PC-3 (cell line): ENCODE results near the gene CLSTN1. TPM values are rescaled to one million over a fixed set of nuclear protein-coding genes. Genes with fewer than 3 reads are reported as not detected.

Experiments
- ATAC-seq: fragments of 200-7000 bp; cut with Tn5 transposase; 2 replicates; pipeline ENCODE4 v1.9.1; 2020; ENCODE audit warnings: mild to moderate bottlenecking, moderate library complexity
- BruUV-seq: library from RNA; stranded (reverse); fragments of 400-500 nt; replicated peaks from 2 replicates; lab custom pipeline; 2021; lab: Mats Ljungman, UMichigan
- CTCF ChIA-PET: fragments of 300-600 bp; sonication (Branson Sonifier 250); formaldehyde crosslinking; loops from one replicate; lab custom pipeline; 2022; ENCODE audit warnings: antibody characterized with exemption; lab: Charles Lee
- POLR2A ChIA-PET: fragments of 300-600 bp; sonication (Branson Sonifier 250); formaldehyde crosslinking; loops from one replicate; lab custom pipeline; 2022; ENCODE audit warnings: antibody characterized with exemption; ENCODE audit not compliant: unreplicated experiment; lab: Charles Lee
- DNase-seq: peaks from one replicate; pipeline ENCODE4 v3.0.0-alpha.2; 2015
- H2AFZ ChIP-seq: fragments of 300-600 bp; sonication (generic); 2 replicates; pipeline ENCODE4 v1.6.0; 2016; ENCODE audit warnings: antibody characterized with exemption, low read length
- H3F3A ChIP-seq: fragments of 300-600 bp; sonication (generic); one replicate; pipeline ENCODE4 v1.6.0; 2017; ENCODE audit warnings: antibody characterized with exemption, low read length, control low read depth, mild to moderate bottlenecking; ENCODE audit not compliant: unreplicated experiment
- H3K27ac ChIP-seq: fragments of 300-600 bp; sonication (generic); 2 replicates; pipeline ENCODE4 v1.5.1; 2016; ENCODE audit warnings: mild to moderate bottlenecking, low read length
- H3K27me3 ChIP-seq: fragments of 300-600 bp; sonication (generic); 2 replicates; pipeline ENCODE4 v1.6.1; 2016; ENCODE audit warnings: low read length, mixed read lengths
- H3K36me3 ChIP-seq: fragments of 300-600 bp; sonication (generic); 2 replicates; pipeline ENCODE4 v1.6.1; 2016; ENCODE audit warnings: low read depth, mixed run types, low read length, mixed read lengths
- H3K4me1 ChIP-seq: fragments of 300-600 bp; sonication (generic); 2 replicates; pipeline ENCODE4 v1.5.1; 2016; ENCODE audit warnings: low read length; ENCODE audit not compliant: insufficient read depth
- H3K4me2 ChIP-seq: fragments of 300-600 bp; sonication (generic); 2 replicates; pipeline ENCODE4 v1.6.0; 2016; ENCODE audit warnings: low read length
- H3K4me3 ChIP-seq: fragments of 300-600 bp; sonication (generic); 2 replicates; pipeline ENCODE4 v1.5.1; 2016; ENCODE audit warnings: mild to moderate bottlenecking, low read length, mixed read lengths
- H3K79me2 ChIP-seq: fragments of 300-600 bp; sonication (generic); 2 replicates; pipeline ENCODE4 v1.6.1; 2017; ENCODE audit warnings: low read length, mixed read lengths
- H3K9ac ChIP-seq: fragments of 300-600 bp; sonication (generic); 2 replicates; pipeline ENCODE4 v1.6.0; 2016; ENCODE audit warnings: mild to moderate bottlenecking, low read length
- H3K9me2 ChIP-seq: fragments of 300-600 bp; sonication (generic); replicated peaks from 2 replicates; pipeline ENCODE4 v1.6.1; 2016; ENCODE audit warnings: mixed run types, low read length, mixed read lengths
- H3K9me3 ChIP-seq: fragments of 300-600 bp; sonication (generic); 2 replicates; pipeline ENCODE4 v1.6.1; 2016; ENCODE audit warnings: low read length, mixed read lengths
- H4K20me1 ChIP-seq: fragments of 300-600 bp; sonication (generic); 2 replicates; pipeline ENCODE4 v1.6.1; 2016; ENCODE audit warnings: low read length, mixed read lengths
- EZH2 ChIP-seq: fragments of 300-600 bp; sonication (generic); IDR thresholded peaks from one replicate; pipeline ENCODE4 v1.6.1; 2017; ENCODE audit warnings: antibody characterized with exemption, mild to moderate bottlenecking, low read length; ENCODE audit not compliant: unreplicated experiment
- EZH2phosphoT487 ChIP-seq: fragments of 300-600 bp; sonication (generic); IDR thresholded peaks from 2 replicates; pipeline ENCODE4 v1.6.1; 2018; ENCODE audit warnings: mild to moderate bottlenecking, antibody characterized with exemption, low read length, borderline replicate concordance
- intact Hi-C: fragments of 100-400 bp; cut with micrococcal nuclease; formaldehyde crosslinking; loops from 2 replicates; pipeline ENCODE4 v1.9.0; 2023
- total RNA-seq: library from RNA; depleted of rRNA; stranded (reverse); fragments of >200 nt; gene quantifications from 2 replicates; pipeline ENCODE4 v1.2.3, GENCODE V29; 2014
- TF ChIP-seq, protein P1 (sequence below): fragments of 300-600 bp; sonication (generic); conservative IDR thresholded peaks from 2 replicates; pipeline ENCODE4 v1.5.1; 2017; ENCODE audit warnings: antibody characterized with exemption, low read depth, mild to moderate bottlenecking, low read length

CLSTN1 gene
- total RNA-seq, 1 experiment from 2014 or later: 98.3 TPM

DNA sequence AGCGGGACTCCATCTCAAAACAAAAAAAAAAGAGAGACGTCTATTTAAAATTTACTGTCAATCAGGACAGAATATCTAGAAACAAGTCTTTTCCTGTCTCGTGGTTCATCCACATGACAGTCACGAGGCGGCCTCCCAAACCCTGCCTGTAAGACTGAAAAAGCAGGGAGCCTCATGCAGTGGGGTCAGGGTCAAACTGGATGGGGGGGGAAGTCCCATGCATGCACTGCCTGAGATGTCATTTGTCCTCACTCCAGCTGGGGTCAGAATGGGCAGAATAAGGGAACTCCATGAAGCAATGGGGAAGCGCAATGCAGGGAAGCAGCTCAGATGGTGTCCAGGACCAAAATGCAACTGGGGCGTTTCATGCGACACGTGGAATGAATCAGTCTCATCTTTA is 86.7 kb downstream of the CLSTN1 start:
- intact Hi-C loops: no loop called here
- BruUV-seq: no TSS peak
- no peak overlapping the region for H3K4me3 ChIP-seq
- H2AFZ ChIP-seq: no peak overlapping the region
- no peaks in the 10 kb centered on the region for H3K79me2 ChIP-seq
- ATAC-seq (no peak), DNase-seq (no peak)
- no peaks in the 10 kb centered on the region for H3K27me3 ChIP-seq
- no peak overlapping the region for H3K4me2 ChIP-seq
- no peaks in the 10 kb centered on the region for H3K4me1 ChIP-seq
- no peaks in the 10 kb centered on the region for H3K9me3 ChIP-seq
- TF ChIP-seq, protein P1, sequence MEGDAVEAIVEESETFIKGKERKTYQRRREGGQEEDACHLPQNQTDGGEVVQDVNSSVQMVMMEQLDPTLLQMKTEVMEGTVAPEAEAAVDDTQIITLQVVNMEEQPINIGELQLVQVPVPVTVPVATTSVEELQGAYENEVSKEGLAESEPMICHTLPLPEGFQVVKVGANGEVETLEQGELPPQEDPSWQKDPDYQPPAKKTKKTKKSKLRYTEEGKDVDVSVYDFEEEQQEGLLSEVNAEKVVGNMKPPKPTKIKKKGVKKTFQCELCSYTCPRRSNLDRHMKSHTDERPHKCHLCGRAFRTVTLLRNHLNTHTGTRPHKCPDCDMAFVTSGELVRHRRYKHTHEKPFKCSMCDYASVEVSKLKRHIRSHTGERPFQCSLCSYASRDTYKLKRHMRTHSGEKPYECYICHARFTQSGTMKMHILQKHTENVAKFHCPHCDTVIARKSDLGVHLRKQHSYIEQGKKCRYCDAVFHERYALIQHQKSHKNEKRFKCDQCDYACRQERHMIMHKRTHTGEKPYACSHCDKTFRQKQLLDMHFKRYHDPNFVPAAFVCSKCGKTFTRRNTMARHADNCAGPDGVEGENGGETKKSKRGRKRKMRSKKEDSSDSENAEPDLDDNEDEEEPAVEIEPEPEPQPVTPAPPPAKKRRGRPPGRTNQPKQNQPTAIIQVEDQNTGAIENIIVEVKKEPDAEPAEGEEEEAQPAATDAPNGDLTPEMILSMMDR: no peak
- TF ChIP-seq EZH2phosphoT487 (no peak), EZH2 (no peak)
- no peak overlapping the region for H3K27ac ChIP-seq
- no peaks in the 10 kb centered on the region for H4K20me1 ChIP-seq
- H3K9ac ChIP-seq: no peak overlapping the region
- peaks cover 63% of the 10 kb centered on the region for H3K36me3 ChIP-seq
- H3F3A ChIP-seq: no peaks in the 10 kb centered on the region
- H3K9me2 ChIP-seq: no peaks in the 10 kb centered on the region
- POLR2A ChIA-PET: no interaction called here
- CTCF ChIA-PET: no interaction called here

DNA sequence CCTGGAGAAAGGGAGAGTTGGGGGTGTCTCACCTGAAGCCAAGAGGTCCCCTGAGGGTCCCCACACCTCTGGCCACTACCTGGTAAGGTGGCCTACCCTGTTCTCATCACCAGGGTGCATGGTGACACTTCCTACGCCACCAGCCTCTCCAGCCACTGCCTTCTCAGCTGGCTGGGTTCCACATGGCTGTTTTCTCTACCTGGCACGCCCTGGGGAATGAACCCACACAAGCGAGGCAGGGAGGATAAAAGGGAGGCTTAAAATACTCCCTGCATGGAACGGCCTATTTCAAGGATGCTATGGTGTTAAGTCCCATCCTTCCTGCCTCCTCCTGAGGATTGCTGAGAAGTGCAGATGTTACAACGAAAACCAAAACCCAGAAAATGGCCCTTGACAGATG is 87.5 kb downstream of the CLSTN1 start:
- no peak for ATAC-seq

DNA sequence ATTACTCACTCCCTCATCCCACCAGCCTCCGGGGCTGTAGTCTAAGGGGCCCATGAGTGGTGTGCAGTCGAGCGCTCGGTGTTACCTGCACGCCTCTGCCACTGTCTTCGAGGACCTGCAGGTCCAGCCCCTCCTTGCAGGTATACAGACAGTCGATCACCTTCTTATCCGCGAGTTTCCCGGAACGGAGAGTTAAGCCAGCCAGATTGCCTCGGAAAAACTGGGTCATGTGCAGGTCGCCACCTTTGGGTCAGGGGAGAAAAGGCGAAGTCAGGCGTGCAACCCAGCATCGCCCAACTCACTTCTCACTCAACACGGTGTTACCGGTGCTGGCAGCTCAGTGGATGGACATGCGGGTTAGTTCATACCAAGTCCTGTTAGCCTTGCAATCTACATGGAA is 88.0 kb downstream of the CLSTN1 start:
- CTCF ChIA-PET: no interaction called here
- H3K4me2 ChIP-seq: no peak overlapping the region
- H3F3A ChIP-seq: no peaks in the 10 kb centered on the region
- DNase-seq (no peak), ATAC-seq (no peak)
- POLR2A ChIA-PET: no interaction called here
- no peak overlapping the region for H2AFZ ChIP-seq
- no peaks in the 10 kb centered on the region for H3K79me2 ChIP-seq
- peaks cover 69% of the 10 kb centered on the region for H3K36me3 ChIP-seq
- no peaks in the 10 kb centered on the region for H3K9me2 ChIP-seq
- no peak overlapping the region for H3K4me3 ChIP-seq
- TF ChIP-seq, protein P1: no peak
- TF ChIP-seq EZH2phosphoT487 (no peak), EZH2 (no peak)
- no peaks in the 10 kb centered on the region for H3K4me1 ChIP-seq
- no peaks in the 10 kb centered on the region for H3K27me3 ChIP-seq
- no TSS peak for BruUV-seq
- intact Hi-C loops: no loop called here
- H3K27ac ChIP-seq: no peak overlapping the region
- no peaks in the 10 kb centered on the region for H4K20me1 ChIP-seq
- no peaks in the 10 kb centered on the region for H3K9me3 ChIP-seq
- no peak overlapping the region for H3K9ac ChIP-seq

More for the DNA sequence above, 87.5 kb downstream of the CLSTN1 start:
- no peaks in the 10 kb centered on the region for H3K9me2 ChIP-seq
- no peak overlapping the region for H3K9ac ChIP-seq
- intact Hi-C loops: no loop called here
- POLR2A ChIA-PET: no interaction called here
- H3K4me2 ChIP-seq: no peak overlapping the region
- DNase-seq: no peak
- no peaks in the 10 kb centered on the region for H3K9me3 ChIP-seq
- no peak overlapping the region for H3K27ac ChIP-seq
- H3K4me3 ChIP-seq: no peak overlapping the region
- CTCF ChIA-PET: no interaction called here
- no peak overlapping the region for H2AFZ ChIP-seq
- H3K79me2 ChIP-seq: no peaks in the 10 kb centered on the region
- BruUV-seq: no TSS peak
- TF ChIP-seq, protein P1: no peak
- no peak for TF ChIP-seq EZH2phosphoT487
- H3K36me3 ChIP-seq: peaks cover 69% of the 10 kb centered on the region
- H3K27me3 ChIP-seq: no peaks in the 10 kb centered on the region
- H3F3A ChIP-seq: no peaks in the 10 kb centered on the region
- H3K4me1 ChIP-seq: no peaks in the 10 kb centered on the region
- H4K20me1 ChIP-seq: no peaks in the 10 kb centered on the region
